Esophagus squamous epithelium (tissue), 4 donors: ENCODE measurements around the gene IL32.

Experiments
- CTCF ChIP-seq, 6 experiments: fragments of 450-650 bp in 4 of 6; fragments of 200-600 bp in 2 of 6; sonication (generic) in 2 of 6; IDR thresholded peaks; one replicate each; pipeline ENCODE4 v1.5.1; 2016 to 2019; ENCODE audit warnings: antibody characterized with exemption in 6 of 6, mild to moderate bottlenecking in 4 of 6, moderate library complexity in 4 of 6
- POLR2A ChIP-seq, 4 donors: fragments of 450-650 bp; IDR thresholded peaks; one replicate each; pipeline ENCODE4 v1.6.1; 2017; ENCODE audit warnings: antibody characterized with exemption in 4 of 4, mild to moderate bottlenecking in 4 of 4, moderate library complexity in 3 of 4

- TF ChIP-seq CTCF (IDR thresholded peaks at IDR 0.05) (no peak), POLR2A (IDR thresholded peaks at IDR 0.05) (no peak)
These were observed 30.9 kb downstream of the IL32 start for GRCh38 chr16:3096362-3096761.
